Glomerular visceral epithelial cell (primary cell): ENCODE results near the gene FERMT1.
"Not testable (repeated sequence)": the region's sequence is repeated elsewhere in the genome, so short reads cannot be mapped to it uniquely, and the experiment has no call there.

Experiments
- DNase-seq: peaks from one replicate; pipeline ENCODE4 v3.0.0-alpha.2; 2016; ENCODE audit errors: extremely low spot score

Gene FERMT1

DNA sequence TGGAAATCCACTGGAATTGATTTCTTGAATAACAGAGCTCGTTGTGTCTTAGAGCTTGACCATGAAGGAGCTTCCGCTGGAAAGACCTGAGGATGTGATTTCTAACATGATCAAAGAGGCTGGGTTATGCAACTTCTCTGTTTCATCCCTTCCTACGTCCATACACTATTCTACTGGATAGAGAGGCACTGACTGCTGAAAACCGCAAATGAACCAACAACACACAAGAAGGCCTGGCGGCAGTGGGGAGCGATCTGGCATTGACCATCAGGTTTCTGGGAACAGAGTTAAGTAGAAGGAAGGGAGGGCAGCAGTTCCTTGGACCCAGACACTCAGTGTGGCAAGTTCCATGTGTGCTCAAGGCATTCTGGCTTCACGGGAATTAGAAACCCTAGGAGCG is 82.3 kb downstream of the FERMT1 start:
- no peak for DNase-seq

DNA sequence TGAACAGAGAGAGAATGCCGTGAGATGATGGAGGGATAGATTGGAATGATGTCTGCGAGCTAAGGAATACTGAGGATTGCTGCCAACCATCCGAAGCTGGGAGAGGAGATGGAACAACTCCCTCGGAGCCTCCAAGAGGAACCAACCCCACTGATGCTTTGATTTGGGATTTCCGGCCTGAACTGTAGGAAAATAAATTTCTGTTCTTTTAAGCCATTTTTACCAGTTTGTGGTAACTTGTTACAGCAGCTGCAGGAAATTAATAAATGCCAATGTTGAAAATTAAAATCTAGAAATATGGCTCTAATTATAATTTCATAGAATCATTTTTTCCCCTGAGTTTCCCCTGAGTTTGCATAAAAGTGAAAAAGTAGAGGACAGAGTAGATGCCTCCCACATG is 83.1 kb downstream of the FERMT1 start:
- DNase-seq, result no peak

DNA sequence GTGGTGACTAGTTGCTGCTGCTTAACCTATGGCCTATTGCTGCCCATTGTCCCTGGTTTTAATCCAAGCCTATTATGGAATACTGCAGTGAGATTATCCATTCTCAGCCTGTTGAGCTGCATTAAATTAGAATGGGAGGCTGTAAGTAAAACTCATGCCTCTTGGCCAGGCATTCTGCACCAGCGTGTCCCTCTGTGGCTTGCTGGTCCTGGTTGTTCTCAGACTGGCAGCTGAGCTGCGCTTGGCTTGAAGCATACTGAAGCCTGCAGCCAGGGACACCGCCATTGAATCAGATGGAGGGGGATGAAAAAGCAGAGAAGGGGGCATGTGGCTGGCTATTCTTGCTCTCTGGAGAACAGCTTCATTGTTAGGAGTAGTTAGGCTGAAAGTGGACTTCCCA is 84.6 kb downstream of the FERMT1 start:
- DNase-seq, result no peak

DNA sequence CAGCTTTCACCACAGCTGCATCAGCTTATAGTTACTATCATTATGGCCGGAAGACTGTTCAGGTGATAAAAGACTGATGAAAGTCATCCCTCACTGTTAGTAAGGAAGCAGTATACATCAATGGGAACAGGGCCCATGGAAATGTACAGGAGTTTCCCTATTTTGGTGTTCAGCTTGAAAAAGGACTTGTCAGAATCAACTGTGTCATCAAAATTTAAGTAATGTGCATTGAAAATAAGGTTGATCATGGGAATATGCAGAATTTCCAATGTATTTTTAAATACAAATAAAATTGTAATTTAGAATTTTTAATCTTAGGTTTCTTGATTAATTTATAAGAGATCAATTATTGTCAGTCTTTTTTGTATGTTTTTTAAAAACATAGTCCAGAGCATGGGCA is 85.7 kb downstream of the FERMT1 start:
- DNase-seq, result no peak

DNA sequence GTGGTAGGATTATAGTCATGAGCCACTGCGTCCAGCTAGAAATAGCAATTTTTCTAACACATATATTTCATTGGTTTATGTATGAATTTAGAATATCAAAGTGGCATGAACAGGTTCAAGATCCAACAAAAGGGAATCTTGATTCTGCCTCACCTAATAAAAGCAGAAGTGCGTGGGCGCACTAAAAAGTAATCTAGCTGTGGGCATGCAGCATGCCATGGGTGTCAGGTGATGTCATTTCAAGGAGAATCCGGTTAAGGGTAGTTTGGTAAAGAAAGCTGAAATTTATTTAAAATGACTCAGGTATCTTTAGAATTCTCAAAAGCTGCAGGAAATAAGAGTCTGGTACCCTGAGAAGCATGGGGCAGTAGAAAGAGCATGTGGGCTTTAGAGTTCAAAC is 86.6 kb downstream of the FERMT1 start:
- DNase-seq, result no peak

DNA sequence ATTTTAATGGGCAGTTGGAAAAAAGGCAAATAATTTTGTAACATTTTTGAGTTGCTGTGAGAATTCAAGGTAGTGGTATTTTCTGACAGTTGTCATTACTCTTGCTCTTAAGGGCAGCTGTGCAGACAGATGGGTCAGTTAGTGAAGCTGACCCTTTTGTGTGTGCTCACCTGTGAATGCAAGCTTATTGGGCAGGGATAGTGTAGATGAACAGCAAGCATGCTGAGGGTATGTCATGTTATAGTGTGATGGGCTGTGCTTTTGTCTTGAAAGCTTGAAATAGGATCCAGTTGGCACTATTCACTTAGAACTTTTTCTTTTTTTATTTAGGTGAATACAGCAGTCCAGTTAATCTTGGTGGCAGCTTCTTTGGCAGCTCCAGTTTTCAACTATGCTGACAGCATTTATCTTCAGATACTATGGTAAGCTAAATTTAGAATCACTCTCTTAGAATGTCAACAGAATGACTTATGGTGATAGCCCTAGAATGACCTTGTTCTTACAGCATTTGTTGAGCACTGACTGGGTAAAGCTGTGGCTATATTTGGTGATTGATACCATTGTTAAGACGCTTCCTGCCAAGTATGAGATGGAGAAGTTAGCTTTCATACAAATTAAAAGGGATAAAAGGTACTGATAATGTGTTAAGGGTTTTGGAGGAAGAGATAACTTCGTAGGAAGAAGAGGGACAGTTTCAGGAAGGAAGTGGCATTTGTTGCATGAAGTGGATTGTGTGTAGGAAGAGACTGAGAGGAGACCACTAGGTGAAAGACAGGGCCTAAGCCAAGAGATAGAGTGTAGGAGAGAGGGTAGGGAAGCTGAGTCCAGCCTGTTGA is 88.5 kb downstream of the FERMT1 start:
- DNase-seq, result no peak

DNA sequence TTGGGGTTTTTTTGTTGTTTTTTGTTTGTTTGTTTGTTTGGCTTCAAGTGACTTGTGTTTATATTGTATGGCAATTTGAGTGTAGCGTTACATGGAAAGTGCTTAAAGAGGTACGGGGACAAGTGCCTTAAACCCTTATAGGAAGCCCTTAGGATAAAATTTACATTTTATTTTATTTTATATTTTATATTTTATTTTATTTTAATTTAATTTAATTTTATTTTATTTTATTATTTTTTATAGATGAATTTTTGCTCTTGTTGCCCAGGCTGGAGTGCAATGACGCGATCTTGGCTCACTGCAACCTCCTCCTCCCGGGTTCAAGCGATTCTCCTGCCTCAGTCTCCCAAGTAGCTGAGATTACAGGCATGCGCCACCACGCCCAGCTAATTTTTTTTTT is 89.9 kb downstream of the FERMT1 start:
- not testable (repeated sequence) for DNase-seq

DNA sequence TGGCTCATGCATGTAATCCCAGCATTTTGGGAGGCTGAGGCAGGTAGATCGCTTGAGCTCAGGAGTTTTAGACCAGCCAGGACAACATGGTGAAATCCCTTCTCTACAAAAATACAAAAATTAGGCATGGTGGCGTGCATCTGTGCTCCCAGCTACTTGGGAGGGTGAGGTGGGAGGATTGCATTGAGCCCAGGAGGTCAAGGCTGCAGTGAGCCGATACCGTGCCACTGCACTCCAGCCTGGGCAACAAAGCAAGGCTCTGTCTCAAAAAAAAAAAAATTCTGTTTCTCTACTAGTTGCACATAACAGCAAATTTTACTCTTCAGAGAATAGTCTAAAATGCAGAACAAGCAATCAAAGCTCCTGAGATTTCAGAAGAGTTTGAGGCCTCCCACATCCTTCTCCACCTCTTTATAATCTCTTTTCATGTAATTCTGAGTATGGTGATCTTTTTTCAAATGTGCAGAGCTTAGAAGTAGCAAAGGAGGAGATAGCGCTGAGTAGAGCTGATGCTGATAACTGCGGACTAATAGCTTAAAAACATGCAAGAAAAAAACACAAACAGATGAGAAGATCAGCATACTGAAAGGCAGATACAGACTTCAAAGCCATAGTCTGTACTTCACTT is 92.3 kb downstream of the FERMT1 start:
- no peak for DNase-seq

DNA sequence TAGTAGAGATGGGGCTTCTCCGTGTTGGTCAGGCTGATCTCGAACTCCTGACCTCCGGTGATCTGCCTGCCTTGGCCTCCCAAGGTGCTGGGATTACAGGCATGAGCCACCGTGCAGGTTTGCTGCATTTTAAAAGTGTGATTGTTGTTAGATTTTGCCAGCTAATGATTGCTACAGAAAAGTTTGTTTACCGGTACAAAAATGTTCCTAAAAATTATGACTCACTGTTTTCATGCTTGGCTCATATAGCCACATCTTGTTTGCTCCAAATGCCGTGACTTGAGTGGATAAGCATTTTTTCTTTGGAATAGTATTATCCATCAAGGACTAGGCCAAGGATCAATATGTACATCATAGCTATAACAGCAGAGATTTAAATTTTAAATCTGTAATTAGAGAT is 93.3 kb downstream of the FERMT1 start:
- DNase-seq, result no peak

DNA sequence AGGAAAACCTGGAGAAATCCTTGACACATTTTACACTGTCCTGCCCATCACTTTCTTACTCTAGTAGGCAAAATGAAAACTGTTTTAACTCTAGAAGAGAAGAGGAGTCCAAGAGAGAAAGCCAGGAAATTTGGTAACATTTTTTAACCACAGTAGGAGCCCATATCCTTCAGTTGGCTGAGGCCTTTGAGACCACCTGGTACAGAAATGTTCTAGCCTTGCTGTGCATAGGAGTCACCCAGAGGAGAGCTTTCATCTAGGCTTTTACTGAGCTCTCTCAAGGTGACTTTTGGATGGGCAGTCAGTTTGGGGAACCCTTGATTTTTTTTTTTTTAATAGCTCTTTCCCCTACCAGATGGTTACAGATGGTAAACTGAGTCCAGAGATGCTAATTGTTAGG is 94.0 kb downstream of the FERMT1 start:
- no peak for DNase-seq

DNA sequence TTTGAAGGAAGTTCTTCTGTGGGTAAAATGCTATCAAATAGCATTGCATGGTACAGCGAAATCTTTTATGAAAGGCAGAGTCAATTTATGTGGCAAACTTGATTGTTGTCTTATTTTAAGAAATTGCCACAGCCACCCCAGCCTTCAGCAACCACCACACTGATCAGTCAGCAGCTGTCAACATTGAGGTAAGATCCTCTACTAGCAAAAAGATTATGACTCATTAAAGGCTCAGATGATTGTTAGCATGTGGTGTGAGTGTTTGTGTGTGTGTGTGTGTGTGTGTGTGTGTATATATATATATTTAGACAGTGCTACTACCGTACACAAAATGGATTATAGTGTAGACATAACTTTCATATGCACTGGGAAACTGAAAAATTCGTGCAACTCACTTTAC is 96.8 kb downstream of the FERMT1 start:
- peak; percentile 33 for DNase-seq
